WTC11 (cell line): Measurements from ENCODE around the gene SREBF2.

Experiments used
- CTCF ChIP-seq: fragments of 200-600 bp; IDR thresholded peaks from 2 replicates; pipeline ENCODE4 v1.8.0; 2022; ENCODE audit warnings: antibody characterized with exemption
- HMGXB4 ChIP-seq: sonication (generic); formaldehyde crosslinking; IDR thresholded peaks from 2 replicates; pipeline ENCODE4 v1.8.1; 2023; ENCODE audit warnings: mild to moderate bottlenecking, moderate library complexity, missing genetic modification reagents
- JUN ChIP-seq: sonication (generic); formaldehyde crosslinking; IDR thresholded peaks from 2 replicates; pipeline ENCODE4 v1.8.0; 2023; ENCODE audit warnings: mild to moderate bottlenecking, missing genetic modification reagents
- SP1 ChIP-seq: sonication (generic); formaldehyde crosslinking; conservative IDR thresholded peaks from 2 replicates; pipeline ENCODE4 v1.8.1; 2022; ENCODE audit warnings: missing genetic modification reagents
- TEAD4 ChIP-seq: sonication (generic); formaldehyde crosslinking; IDR thresholded peaks from 2 replicates; pipeline ENCODE4 v1.8.0; 2022; ENCODE audit warnings: mild to moderate bottlenecking, missing genetic modification reagents
- TF ChIP-seq, protein P1 (sequence below): sonication (generic); formaldehyde crosslinking; IDR thresholded peaks from 2 replicates; pipeline ENCODE4 v1.8.0; 2022; ENCODE audit warnings: mild to moderate bottlenecking, missing genetic modification reagents
- TF ChIP-seq, protein P2 (sequence below): sonication (generic); formaldehyde crosslinking; IDR thresholded peaks from 2 replicates; pipeline ENCODE4 v1.8.0; 2022; ENCODE audit warnings: mild to moderate bottlenecking, missing genetic modification reagents
- TF ChIP-seq, protein P3 (sequence below): sonication (generic); formaldehyde crosslinking; IDR thresholded peaks from 2 replicates; pipeline ENCODE4 v1.8.1; 2023; ENCODE audit warnings: mild to moderate bottlenecking, missing genetic modification reagents, moderate library complexity
- TF ChIP-seq, protein P4 (sequence below): fragments of 250-450 bp; sonication (Bioruptor Pico); conservative IDR thresholded peaks from 2 replicates; pipeline ENCODE4 v1.9.0; 2021; ENCODE audit warnings: mild to moderate bottlenecking
- TF ChIP-seq, protein P5 (sequence below): sonication (generic); formaldehyde crosslinking; IDR thresholded peaks from 2 replicates; pipeline ENCODE4 v1.8.1; 2023; ENCODE audit warnings: mild to moderate bottlenecking, missing genetic modification reagents
- TF ChIP-seq, protein P6 (sequence below): sonication (generic); formaldehyde crosslinking; IDR thresholded peaks from 2 replicates; pipeline ENCODE4 v1.8.1; 2022; ENCODE audit warnings: low read depth, mild to moderate bottlenecking, moderate library complexity, missing genetic modification reagents, borderline replicate concordance

- no peak for TF ChIP-seq CTCF
- TF ChIP-seq, protein P1, sequence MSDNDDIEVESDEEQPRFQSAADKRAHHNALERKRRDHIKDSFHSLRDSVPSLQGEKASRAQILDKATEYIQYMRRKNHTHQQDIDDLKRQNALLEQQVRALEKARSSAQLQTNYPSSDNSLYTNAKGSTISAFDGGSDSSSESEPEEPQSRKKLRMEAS (CRISPR knock-in tag), result no peak
- TF ChIP-seq, protein P2, sequence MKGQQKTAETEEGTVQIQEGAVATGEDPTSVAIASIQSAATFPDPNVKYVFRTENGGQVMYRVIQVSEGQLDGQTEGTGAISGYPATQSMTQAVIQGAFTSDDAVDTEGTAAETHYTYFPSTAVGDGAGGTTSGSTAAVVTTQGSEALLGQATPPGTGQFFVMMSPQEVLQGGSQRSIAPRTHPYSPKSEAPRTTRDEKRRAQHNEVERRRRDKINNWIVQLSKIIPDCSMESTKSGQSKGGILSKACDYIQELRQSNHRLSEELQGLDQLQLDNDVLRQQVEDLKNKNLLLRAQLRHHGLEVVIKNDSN (CRISPR knock-in tag), result no peak
- no peak for TF ChIP-seq TEAD4 (CRISPR knock-in tag)
- TF ChIP-seq, protein P3, sequence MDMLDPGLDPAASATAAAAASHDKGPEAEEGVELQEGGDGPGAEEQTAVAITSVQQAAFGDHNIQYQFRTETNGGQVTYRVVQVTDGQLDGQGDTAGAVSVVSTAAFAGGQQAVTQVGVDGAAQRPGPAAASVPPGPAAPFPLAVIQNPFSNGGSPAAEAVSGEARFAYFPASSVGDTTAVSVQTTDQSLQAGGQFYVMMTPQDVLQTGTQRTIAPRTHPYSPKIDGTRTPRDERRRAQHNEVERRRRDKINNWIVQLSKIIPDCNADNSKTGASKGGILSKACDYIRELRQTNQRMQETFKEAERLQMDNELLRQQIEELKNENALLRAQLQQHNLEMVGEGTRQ (CRISPR knock-in tag), result no peak
- no peak for TF ChIP-seq JUN (CRISPR knock-in tag)
- TF ChIP-seq, protein P4, sequence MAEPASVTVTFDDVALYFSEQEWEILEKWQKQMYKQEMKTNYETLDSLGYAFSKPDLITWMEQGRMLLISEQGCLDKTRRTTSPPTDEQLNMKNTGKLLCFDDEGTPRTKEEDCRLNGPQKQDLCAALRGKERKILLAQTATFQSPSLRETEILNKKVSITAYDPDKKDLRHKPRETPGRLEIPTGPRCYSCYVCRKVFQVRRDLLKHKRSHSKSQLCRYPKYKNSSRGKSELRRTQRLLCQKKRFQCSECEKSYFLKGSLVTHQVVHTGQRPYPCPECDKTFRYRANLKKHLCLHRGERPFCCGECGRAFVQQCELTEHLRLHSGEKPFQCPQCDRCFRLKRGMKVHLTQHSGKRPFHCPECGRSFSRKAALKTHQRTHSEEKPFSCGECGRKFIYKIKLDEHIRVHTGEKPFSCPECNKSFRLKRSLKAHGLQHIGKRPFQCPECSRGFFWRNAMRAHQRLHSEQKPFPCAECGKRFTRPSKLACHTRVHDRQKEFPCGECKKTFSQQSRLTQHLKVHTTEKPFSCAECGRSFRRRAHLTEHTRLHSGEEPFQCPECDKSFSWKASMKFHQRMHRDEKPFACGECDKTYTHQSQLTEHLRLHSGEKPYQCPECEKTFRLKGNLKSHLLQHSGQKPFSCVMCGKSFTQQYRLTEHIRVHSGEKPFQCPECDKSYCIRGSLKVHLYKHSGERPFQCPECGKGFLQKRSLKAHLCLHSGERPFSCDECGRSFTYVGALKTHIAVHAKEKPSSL (CRISPR knock-in tag), result no peak
- TF ChIP-seq, protein P5, sequence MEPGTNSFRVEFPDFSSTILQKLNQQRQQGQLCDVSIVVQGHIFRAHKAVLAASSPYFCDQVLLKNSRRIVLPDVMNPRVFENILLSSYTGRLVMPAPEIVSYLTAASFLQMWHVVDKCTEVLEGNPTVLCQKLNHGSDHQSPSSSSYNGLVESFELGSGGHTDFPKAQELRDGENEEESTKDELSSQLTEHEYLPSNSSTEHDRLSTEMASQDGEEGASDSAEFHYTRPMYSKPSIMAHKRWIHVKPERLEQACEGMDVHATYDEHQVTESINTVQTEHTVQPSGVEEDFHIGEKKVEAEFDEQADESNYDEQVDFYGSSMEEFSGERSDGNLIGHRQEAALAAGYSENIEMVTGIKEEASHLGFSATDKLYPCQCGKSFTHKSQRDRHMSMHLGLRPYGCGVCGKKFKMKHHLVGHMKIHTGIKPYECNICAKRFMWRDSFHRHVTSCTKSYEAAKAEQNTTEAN (CRISPR knock-in tag), result no peak
- TF ChIP-seq, protein P6, sequence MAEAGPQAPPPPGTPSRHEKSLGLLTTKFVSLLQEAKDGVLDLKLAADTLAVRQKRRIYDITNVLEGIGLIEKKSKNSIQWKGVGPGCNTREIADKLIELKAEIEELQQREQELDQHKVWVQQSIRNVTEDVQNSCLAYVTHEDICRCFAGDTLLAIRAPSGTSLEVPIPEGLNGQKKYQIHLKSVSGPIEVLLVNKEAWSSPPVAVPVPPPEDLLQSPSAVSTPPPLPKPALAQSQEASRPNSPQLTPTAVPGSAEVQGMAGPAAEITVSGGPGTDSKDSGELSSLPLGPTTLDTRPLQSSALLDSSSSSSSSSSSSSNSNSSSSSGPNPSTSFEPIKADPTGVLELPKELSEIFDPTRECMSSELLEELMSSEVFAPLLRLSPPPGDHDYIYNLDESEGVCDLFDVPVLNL (CRISPR knock-in tag), result no peak
- no peak for TF ChIP-seq SP1 (CRISPR knock-in tag)
- TF ChIP-seq HMGXB4 (CRISPR knock-in tag), result no peak
Measured at GRCh38 chr22:41830174-41830573, 2.7 kb upstream of the SREBF2 start.
